GM12872 (cell line): ENCODE data around the gene AK9.

ENCODE experiments used
- TF ChIP-seq, protein P1 (sequence below): IDR thresholded peaks from 3 replicates; pipeline ENCODE4 v1.5.1; 2011; ENCODE audit warnings: low read depth, mild to moderate bottlenecking, low read length, moderate library complexity; ENCODE audit not compliant: insufficient read depth

Gene AK9

GRCh38 chr6:109493865-109494264, 197.1 kb downstream of the AK9 start:
- TF ChIP-seq, protein P1, sequence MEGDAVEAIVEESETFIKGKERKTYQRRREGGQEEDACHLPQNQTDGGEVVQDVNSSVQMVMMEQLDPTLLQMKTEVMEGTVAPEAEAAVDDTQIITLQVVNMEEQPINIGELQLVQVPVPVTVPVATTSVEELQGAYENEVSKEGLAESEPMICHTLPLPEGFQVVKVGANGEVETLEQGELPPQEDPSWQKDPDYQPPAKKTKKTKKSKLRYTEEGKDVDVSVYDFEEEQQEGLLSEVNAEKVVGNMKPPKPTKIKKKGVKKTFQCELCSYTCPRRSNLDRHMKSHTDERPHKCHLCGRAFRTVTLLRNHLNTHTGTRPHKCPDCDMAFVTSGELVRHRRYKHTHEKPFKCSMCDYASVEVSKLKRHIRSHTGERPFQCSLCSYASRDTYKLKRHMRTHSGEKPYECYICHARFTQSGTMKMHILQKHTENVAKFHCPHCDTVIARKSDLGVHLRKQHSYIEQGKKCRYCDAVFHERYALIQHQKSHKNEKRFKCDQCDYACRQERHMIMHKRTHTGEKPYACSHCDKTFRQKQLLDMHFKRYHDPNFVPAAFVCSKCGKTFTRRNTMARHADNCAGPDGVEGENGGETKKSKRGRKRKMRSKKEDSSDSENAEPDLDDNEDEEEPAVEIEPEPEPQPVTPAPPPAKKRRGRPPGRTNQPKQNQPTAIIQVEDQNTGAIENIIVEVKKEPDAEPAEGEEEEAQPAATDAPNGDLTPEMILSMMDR, result no peak

DNA sequence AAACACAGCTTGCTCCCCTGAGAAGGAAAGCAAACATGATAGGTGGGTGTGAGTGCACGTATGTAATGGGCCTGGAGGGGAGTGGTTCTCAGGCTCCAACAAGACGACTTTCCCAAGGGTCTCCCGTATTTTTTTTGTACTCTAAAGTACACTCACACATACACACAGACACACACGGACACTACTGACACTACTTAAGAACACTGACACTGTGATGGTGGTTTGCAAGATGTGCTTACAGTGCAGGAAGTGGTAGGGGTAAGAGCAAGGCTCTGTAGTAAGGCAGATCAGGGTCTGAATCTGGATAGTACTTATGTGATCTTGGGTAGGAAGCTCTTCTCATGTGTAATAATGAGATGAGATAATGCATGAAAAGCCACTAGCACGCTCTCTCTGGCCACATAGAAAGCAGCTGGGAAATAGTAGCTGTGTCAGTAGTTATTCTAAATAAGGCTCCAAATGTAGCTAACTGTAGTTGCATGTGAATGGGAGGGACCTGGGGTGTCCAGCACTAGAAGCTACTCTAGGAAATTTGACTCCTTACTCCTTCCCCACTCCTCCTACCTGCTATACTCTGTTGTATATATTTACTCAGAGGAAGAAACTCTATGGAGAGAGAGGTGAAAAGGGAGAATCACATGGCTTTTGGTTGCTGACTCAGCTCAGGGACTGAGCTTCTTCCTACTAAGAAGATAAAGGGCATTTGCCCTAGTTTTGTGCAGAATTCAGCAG, 199.6 kb downstream of the AK9 start:
- TF ChIP-seq, protein P1, result no peak

DNA sequence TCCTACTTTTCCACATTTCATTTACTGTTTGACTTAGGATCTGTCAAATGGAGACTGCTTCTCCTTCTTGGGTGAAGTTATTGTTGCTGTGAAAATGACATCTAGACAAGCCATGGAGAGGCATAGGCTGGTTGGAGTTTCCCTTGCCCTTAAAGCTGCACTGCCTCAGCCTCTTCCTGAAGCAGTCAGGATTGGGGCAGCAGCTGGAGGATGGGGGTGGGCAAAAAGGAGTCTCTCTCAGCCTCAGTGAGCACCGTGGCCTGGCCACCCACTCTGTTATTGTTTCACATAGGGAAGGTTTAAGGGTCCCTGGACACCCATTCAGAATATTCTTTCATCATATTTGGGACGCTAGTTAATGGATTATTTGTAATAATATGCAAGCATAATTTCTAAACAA, 200.3 kb downstream of the AK9 start:
- TF ChIP-seq, protein P1, result no peak

DNA sequence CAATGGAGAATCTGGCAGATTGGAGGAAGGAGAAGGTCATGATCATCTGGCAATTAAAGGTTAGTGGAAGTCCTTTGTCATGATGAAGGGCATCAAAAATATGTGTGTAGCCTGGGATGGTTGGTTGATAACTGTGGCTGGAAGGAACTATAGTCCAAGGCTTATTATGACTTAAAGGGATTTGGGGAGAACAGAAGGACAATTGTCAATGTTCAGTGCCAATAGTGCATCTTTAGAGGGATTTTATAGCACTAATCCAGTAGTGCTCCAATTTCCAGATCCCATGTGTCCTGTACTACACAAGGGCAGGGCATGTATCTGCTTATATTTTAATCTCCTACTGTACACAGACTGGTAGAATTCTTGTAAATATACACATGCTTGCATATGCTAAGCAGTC, 203.0 kb downstream of the AK9 start:
- TF ChIP-seq, protein P1, result no peak

- TF ChIP-seq, protein P1, result no peak
Measured at GRCh38 chr6:109486068-109486467, 204.9 kb downstream of the AK9 start.

DNA sequence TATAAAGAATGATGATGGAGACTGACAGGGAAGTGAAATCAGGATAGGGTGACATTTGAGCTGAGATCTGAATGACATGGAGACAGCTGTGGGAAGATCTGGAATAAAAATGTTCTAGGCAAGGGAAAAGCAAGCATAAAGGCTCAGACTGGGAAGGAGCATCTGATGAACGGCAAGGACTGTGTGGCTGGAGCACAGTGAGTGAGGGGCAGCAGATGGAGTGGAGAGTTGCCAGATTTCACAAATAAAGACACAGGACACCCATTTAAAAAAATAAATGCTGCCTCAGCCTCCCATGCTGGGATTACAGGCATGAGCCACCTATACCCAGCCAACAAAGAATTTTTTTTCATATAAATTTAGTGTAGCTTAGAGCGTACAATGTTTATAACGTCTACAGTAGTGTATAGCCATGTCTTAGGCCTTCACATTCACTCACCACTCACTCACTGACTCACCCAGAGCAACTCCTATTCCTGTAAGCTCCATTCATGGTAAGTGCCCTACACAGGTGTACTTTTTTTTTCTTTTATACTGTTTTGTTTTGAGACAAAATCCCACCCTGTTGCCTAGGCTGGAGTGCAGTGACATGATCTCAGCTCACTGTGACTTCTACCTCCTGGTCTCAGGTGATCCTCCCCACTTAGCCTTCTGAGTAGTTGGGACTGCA, 205.6 kb downstream of the AK9 start:
- TF ChIP-seq, protein P1, result no peak

GRCh38 chr6:109484122-109484521, 206.9 kb downstream of the AK9 start:
- TF ChIP-seq, protein P1, result no peak
